ENCODE measurements around the gene NOC3L.

DNA sequence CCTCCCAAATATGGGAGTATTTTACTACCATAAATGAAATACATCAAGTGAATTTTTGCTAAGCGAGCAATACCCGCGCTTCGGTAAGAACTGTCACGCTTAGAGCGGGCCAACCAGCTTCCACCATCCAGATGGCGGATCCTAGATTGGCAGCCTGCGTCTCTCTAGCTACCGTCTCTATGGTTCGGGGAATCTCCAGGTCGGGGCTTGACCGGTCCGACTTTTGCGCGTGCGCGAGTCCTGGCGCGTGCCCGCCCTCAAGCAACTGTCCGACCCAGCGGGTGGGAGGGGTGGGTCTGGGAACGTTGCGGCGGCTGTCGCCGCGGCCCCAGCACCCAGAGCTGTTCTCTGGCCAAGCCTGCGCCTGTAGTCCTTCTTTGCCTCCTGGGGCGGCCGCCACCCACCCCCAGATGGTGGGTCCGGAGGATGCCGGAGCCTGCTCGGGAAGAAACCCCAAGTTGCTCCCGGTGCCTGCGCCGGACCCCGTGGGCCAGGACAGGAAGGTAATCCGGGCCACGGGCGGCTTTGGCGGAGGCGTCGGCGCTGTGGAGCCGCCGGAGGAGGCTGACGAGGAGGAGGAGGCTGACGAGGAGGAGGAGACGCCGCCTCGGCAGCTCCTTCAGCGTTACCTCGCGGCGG is 39.6 kb upstream of the NOC3L start, which contains the start of gene TBC1D12:
- TF ChIP-seq POLR2A (IDR thresholded peaks at IDR 0.05), result peak; percentile 78 to 82
- TF ChIP-seq, protein P1, sequence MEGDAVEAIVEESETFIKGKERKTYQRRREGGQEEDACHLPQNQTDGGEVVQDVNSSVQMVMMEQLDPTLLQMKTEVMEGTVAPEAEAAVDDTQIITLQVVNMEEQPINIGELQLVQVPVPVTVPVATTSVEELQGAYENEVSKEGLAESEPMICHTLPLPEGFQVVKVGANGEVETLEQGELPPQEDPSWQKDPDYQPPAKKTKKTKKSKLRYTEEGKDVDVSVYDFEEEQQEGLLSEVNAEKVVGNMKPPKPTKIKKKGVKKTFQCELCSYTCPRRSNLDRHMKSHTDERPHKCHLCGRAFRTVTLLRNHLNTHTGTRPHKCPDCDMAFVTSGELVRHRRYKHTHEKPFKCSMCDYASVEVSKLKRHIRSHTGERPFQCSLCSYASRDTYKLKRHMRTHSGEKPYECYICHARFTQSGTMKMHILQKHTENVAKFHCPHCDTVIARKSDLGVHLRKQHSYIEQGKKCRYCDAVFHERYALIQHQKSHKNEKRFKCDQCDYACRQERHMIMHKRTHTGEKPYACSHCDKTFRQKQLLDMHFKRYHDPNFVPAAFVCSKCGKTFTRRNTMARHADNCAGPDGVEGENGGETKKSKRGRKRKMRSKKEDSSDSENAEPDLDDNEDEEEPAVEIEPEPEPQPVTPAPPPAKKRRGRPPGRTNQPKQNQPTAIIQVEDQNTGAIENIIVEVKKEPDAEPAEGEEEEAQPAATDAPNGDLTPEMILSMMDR (IDR thresholded peaks at IDR 0.05 in 4 of 5, conservative IDR thresholded peaks at IDR 0.05 in 1 of 5), result no peak
